Endometrium (tissue), 2 donors: ENCODE data around the gene RPL32.

ENCODE experiments used
- FAIRE-seq: peaks from 2 replicates; lab custom pipeline; 2012; peaks lifted over from hg19 to GRCh38; lab: Jason Lieb, UNC
- donor health status: control.
- donor health status: control.

RPL32 gene

DNA sequence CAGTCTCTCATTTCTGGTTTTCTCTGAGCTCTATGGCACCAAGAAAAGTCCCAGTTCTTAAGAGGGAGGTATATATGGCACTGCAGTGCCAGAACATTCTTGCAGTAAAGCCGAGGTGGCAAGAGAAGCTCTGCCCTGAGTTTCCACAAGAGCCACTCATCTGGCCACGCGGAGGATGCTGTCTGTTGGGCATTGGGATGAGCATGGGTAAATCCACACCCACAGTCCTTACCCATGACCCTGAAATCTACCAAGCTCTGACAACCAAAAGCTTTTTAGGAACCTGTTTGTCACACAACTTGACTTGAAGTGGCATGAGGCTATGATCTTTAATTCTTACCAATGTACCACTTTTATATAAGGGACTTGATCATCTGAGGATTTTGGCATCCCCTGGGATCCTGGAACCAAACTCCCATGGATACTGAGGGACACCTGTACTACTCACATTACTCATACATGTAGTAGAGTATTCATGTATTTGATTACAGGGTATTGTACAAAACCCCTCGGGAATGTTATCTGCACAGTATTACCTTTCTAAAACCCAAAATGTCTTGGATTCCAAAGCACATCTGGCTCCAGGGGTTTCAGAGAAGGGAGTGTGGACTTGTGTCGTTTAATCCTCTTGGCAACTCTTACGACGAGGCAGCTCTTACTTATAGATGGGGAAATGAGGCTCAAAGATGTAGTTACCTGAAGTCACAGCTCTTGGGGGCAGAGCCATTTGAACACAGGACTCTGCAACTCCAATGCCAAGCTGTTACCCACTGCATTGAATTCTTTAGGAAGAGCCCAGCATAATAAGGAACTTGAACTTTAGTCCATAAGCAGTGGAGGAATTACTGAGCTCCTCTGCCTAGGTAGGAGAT lies 8.8 kb downstream of the RPL32 start:
- no peak for FAIRE-seq

DNA sequence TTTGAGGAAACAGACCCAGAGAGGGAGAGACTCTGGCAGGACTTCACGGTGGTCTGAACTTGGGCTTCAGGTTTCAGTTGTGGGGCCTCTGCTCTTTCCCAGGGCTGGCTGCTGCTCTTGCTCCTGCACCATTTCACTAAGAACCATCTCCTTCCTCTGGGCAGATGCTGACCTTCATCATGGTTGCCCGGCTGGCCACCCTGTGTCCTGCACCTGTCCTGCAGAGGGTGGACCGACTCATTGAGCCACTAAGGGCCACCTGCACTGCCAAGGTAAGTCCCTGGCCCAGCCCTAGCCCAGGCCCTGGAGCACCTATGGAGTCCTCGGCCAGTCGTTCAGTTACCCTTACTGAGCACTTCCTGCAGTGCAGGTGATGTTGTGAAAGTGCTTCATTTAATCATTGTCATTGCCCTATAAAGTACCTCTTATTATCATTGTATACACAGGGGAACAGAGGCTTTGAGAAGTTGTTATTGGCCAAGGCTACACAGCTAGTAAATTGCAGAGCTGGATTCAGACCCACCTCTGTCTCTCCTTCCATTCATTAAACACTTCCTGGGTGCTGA lies 10.0 kb downstream of the RPL32 start:
- FAIRE-seq: no peak

DNA sequence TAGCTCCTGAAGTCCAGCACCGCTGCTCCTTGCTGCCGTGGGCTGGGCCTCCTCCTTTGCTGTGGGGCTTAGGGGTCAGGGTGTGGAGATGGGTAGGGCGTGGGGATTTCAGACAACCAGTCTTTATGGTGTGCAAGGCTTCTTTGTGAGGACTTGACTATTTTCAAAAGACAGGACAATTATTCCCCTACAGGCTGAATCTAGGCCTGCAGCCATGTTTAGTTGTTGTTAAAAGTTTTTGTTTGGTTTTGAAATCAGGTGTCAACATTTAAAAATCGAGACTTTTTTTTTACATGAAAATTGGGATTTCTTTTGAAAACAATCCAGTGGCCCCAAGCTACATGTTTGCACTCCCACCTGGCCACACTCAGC lies 10.6 kb downstream of the RPL32 start:
- no peak for FAIRE-seq

DNA sequence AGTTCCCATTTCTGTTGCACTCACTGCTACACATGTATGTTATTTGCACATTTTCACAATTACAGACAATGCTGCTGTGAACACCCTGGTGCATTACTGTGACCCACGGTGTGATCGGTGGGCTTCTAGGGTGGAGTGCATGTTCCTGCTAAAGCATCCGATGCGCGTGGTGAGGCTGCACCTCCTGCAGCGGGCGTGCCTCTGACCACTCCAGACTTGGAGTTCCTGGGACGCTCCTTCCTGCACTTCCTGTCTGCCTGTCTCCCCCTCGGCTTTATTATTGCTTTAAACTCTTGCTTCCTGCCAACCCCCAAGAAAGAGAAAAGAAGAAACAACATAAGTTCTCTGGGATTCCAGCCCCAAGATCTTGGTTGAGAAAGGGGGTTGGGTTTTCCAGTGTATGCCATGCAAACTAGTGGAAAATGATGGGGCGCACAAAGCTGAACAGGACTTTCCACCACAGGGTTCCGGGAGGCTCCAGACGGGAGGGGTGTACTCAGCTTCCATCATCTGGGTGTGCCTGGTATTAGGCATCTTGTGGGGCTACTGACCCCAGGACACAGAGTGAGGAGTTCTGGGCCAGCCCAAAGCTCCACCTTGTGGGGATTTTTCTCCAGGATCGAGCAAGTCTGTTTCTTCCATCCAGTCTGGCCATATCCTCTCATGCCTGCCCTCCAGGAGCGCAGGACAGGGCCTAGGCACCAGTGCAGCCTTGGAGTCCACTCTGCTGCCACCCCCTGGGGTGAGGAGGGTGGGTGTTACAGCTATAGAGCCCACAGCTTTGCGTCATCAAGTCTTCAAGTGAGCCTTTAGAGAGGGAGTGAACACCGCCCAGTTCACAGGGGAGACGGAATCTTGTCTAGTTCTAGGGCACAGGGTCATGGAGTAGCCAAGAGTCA lies 11.2 kb downstream of the RPL32 start:
- FAIRE-seq: no peak

DNA sequence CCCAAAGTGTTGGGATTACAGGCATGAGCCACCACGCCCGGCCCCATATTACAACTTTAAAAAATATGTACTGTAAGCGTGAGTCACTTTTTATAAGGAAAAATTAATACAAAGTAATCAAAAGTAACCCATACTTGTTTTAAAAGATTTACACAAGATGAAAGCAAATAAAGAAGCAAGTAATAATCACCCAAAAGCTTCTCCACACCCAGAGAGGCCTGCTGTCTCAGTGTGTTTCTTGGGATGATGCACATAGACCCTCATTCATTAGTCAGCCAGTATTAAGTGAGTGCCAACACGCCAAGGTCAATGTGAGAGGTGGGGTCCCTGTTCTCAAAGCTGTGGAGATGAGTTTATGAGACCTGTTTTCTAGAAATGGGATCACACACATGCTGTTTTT lies 12.0 kb downstream of the RPL32 start:
- FAIRE-seq: no peak

DNA sequence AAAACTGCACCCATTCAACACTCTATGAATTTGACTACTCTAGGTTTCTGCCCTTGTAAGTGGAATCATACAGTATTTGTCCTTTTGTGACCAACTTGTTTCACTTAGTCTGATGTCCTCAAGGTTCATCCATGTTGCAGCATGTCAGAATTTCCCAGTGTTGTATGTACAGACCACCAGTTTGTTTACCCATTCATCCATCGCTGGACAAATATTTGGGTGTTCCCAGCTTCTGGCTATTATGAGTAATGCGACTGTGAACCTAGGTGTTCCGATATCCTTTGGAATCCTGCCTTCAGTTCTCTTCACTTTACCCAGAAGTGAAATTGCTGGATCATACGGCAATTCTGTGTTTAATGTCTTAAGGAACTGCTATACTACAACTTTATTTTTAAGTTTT lies 12.6 kb downstream of the RPL32 start:
- no peak for FAIRE-seq

GRCh38 chr3:12825156-12825555 lies 16.2 kb downstream of the RPL32 start:
- FAIRE-seq: no peak

GRCh38 chr3:12824299-12824698 lies 17.1 kb downstream of the RPL32 start:
- FAIRE-seq: no peak

DNA sequence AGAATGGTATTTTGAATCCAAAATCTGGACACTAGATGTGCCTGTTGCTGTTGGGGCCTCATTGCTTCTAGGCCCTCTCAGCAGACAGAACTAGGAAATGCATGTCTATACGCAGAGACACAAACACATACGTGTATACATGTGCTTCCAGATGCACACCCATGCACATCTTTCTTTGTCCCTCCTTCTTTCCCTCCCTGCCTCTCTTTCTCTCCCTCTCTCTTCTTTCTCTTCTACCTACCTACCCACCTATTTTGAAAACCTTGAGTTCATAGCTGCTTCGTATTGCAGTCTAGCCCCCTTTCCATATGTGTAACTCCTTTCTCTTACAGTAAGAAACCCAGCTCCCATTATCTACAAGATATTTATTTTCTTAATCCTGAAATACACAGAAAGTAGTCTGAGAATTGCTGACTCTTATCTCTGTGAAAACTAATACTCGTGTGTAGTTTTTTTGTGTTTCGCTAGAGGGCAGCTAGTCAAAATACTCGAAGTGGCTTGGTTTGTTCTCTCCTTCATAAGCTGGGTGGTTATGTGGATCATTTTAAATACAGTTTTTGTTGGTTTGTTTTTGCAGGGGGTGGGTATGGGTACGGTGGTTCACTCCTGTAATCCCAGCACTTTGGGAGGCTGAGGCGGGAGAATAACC lies 18.5 kb downstream of the RPL32 start:
- no peak for FAIRE-seq

- FAIRE-seq: no peak
These were observed 22.6 kb downstream of the RPL32 start for GRCh38 chr3:12818773-12819172.

DNA sequence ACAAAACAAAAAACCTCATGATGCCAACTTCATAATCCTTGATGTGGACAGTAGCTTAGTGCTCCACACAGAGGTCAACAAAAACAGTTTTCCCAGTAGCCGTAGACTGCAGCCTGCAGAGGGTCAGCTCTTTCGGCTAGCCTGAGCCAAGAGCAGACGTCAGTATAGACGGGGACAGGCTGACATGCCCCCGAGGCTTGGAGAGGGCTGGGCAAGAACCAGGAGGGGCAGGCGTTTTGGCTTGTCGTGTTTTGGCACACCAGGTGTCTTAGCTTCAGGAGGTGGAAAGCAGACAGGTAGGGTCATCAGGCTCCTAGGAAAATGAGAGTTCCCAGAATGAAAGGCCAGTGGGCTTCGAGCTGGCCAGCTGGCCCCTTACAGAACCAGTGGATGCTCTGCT lies 23.1 kb downstream of the RPL32 start:
- FAIRE-seq: no peak

GRCh38 chr3:12817343-12817710 lies 24.0 kb downstream of the RPL32 start:
- no peak for FAIRE-seq

DNA sequence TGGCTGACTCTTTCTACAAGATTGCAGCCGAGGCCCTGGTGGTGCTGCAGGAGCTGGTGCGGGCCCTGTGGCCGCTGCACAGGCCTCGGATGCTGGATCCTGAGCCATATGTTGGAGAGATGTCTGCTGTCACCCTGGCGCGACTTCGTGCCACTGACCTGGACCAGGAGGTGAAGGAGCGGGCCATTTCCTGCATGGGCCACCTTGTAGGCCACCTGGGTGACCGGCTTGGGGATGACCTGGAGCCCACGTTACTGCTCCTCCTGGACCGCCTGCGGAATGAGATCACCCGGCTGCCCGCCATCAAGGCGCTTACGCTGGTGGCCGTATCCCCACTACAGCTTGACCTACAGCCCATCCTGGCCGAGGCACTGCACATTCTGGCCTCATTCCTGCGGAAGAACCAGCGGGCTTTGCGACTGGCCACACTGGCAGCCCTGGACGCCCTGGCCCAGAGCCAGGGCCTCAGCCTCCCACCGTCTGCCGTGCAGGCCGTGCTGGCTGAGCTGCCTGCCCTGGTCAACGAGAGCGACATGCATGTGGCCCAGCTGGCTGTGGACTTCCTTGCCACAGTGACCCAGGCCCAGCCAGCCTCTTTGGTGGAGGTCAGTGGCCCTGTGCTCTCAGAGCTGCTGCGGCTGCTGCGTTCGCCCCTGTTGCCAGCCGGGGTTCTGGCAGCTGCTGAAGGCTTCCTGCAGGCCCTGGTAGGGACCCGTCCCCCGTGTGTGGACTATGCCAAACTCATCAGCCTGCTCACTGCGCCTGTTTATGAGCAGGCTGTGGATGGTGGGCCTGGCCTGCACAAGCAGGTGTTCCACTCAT lies 24.6 kb downstream of the RPL32 start:
- no peak for FAIRE-seq

DNA sequence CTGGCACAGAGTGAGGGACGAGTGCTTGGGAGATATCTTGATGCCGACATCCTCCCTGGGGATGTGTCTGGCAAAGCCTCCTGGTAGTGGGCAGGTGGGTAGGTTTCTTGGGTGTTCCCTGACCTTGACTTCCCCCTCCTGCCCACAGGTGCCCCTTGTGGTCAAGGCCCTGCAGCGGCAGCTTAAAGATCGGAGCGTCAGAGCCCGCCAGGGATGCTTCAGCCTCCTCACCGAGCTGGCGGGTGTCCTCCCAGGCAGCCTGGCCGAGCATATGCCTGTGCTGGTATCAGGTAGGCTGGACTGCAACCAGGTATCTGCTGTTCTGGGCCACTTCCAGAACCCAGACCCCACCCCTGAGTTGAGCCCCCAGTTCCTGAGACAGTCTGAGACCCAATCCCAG lies 25.6 kb downstream of the RPL32 start:
- FAIRE-seq: no peak

GRCh38 chr3:12815078-12815477 lies 26.3 kb downstream of the RPL32 start:
- no peak for FAIRE-seq

- no peak for FAIRE-seq
These were observed 27.4 kb downstream of the RPL32 start for GRCh38 chr3:12813967-12814366.

DNA sequence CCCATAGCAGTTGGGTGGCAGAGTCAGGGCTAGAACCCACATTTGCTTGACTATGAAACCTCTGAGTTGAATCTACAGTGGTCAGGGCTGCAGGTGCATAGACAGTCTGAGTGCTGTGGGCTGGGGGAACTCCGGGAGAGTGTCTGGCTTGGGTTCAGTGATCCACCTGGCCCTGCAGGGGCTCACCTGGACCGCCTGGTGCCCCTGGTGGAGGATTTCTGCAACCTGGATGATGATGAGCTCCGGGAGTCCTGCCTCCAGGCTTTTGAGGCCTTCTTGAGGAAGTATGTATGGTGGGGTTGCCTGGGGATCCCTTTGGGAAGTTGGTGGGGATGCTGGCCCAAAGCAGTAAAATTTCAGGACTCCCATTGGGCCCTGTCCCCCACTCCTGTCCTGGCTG lies 28.6 kb downstream of the RPL32 start:
- FAIRE-seq: no peak

DNA sequence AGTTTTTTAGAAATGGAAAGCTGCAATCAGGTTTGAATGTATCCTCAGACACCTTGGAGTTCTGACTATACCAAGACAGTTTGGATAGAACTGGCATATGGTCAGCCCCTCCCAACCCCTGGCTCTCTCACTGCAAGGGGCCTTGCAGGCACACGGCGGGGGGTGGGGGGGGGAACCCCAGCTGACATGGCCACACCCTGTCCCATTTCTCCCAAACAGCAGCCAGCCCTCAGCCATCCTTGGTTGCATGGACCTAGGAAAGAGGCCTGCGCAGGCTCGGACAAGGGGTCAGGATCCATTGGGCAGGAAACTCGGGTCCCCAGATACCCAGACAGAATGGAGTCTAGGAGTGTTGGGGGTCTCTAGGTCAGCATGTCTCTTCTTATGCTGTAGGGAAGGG lies 30.4 kb downstream of the RPL32 start:
- FAIRE-seq: no peak

GRCh38 chr3:12810013-12810780 lies 31.2 kb downstream of the RPL32 start:
- FAIRE-seq: no peak

DNA sequence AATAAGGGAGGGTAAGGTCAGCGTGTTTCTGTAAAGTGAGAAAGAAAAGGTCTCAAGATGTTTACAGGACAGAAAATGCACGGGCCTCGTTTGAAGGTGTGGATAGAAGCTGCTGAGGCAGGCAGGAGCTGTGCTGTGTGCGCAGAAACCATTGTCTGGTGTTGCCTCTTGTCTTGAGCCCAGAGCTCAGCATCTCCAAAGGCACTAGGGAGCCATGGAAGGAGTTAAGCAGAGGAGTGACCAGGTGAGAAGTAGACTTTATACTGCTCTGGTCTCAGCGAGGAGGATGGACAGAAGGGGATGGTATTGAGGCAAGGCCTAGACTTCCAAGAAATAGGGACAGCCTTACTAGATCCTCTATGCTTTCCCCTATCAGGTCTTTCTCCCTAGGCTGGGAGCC lies 31.9 kb downstream of the RPL32 start:
- FAIRE-seq: no peak

DNA sequence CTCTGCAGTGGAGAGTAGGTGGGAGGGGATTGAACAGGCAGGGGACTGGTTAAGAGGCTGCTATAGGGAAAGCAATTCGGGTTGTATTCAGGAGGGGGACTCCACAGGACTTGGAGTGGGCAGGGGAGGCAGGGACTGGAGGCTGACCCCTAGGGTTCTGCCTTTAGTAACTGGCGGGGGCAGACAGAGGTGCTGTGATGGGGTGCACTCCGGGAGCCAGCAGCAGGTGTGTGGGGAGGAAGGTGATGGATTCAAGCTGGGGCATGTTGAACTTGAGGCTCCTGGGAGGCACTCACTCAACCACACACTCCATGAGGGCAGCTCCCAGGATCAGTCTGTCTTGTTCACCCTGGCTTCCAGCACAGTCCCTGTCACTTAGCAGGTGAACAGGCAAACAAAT lies 32.4 kb downstream of the RPL32 start:
- no peak for FAIRE-seq
